ENCODE measurements around the gene LRP6. TPM values are rescaled to one million over a fixed set of nuclear protein-coding genes. Genes with fewer than 3 reads are reported as not detected.

The LRP6 gene
- total and polyA plus RNA-seq, 4 donors = 9.4 to 125 (median 26.8) TPM

DNA sequence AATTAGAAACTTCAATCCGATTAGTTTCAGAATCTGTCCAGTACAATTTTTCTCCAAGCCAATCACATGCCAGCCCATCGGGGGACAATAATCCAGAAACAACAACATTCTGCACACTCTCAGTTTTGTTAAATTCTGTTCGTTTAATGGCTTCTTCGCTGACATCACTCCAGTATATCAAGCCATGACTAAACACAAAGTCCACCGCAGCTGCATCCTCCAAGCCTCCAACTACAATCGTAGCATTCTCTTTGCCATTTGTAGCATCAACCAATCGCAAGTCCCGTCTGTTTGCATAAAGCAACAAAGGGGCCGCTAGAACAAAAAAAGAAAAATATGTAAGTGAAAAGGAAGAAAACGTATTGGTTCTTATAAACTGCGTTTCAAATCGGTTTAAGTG, 22.5 kb downstream of the LRP6 start:
- ATAC-seq (ENCODE audit: insufficient read depth, low FRiP score) (no peak), DNase-seq (no peak)
- peaks cover 0 to 15% (median 8%) of the 10 kb centered on the region in 5 donors for H3K4me1 ChIP-seq (ENCODE audit: control insufficient read depth in 5 of 5, insufficient read depth in 5 of 5, low read length in 5 of 5)
- no peaks in the 10 kb centered on the region for H3K27me3 ChIP-seq (ENCODE audit: control insufficient read depth in 3 of 3, insufficient read depth in 3 of 3, low read length in 2 of 3)
- H3K36me3 ChIP-seq (ENCODE audit: control insufficient read depth in 4 of 4, insufficient read depth in 4 of 4, low read length in 4 of 4) = peaks cover 0 to 9% (median 2%) of the 10 kb centered on the region in 4 donors
- H3K9me3 ChIP-seq (ENCODE audit: control insufficient read depth in 4 of 4, insufficient read depth in 3 of 4, low read length in 3 of 4) = no peaks in the 10 kb centered on the region
- H3K27ac ChIP-seq (ENCODE audit: low read depth in 1 of 2, low read length in 1 of 2) = no peak overlapping the region
- 95 to 97% methylated on average over 12 of the region's 12 CpGs for WGBS, 2 donors
- no peak overlapping the region for H3K4me3 ChIP-seq
- H3K9ac ChIP-seq (ENCODE audit: insufficient read depth in 1 of 2, low read length in 2 of 2) = no peak overlapping the region
- TF ChIP-seq, protein P1, sequence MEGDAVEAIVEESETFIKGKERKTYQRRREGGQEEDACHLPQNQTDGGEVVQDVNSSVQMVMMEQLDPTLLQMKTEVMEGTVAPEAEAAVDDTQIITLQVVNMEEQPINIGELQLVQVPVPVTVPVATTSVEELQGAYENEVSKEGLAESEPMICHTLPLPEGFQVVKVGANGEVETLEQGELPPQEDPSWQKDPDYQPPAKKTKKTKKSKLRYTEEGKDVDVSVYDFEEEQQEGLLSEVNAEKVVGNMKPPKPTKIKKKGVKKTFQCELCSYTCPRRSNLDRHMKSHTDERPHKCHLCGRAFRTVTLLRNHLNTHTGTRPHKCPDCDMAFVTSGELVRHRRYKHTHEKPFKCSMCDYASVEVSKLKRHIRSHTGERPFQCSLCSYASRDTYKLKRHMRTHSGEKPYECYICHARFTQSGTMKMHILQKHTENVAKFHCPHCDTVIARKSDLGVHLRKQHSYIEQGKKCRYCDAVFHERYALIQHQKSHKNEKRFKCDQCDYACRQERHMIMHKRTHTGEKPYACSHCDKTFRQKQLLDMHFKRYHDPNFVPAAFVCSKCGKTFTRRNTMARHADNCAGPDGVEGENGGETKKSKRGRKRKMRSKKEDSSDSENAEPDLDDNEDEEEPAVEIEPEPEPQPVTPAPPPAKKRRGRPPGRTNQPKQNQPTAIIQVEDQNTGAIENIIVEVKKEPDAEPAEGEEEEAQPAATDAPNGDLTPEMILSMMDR (IDR thresholded peaks at IDR 0.05; ENCODE audit: control extremely low read depth, extremely low read depth) = no peak

DNA sequence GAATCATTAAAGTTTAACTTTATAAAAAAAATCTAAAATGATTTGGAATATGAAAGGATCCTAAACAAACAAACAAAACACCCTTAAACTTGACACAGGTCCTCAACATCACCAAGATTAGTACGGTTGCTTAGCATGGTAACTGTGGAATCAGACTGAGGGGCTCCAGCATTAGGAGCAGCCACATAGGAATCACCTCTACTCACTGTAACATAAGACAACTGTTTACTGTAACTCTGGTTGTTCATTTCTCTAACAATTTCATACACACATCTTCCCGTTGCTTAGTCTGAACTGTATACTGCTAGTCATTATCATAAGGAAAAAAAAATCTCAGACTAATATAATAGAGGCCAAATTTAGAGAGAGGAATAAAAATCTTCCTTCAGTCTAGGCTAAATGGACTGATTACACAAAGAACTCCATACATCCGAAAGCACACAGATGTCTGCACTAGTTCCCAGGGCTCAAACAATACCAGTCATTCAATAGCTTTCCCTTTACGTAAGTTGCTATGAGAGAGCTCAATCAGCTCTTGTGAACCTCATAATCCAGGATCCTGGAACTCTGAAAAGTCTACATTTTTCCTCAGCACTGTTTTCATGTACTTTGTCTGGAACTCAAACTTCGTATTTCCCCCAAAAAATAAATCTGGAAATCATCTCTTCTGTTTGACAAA, 26.0 kb downstream of the LRP6 start:
- Histone ChIP-seq H3K9ac (ENCODE audit: insufficient read depth in 1 of 2, low read length in 2 of 2) (peak overlapping the region in 1 of 2 donors; percentile 54), H3K9me3 (ENCODE audit: control insufficient read depth in 4 of 4, insufficient read depth in 3 of 4, low read length in 3 of 4) (peaks cover 0 to 3% (median 0%) of the 10 kb centered on the region in 4 donors), H3K36me3 (ENCODE audit: control insufficient read depth in 4 of 4, insufficient read depth in 4 of 4, low read length in 4 of 4) (peaks cover 0 to 9% (median 2%) of the 10 kb centered on the region in 4 donors), H3K4me3 (no peak overlapping the region), H3K27me3 (ENCODE audit: control insufficient read depth in 3 of 3, insufficient read depth in 3 of 3, low read length in 2 of 3) (no peaks in the 10 kb centered on the region), H3K27ac (ENCODE audit: low read depth in 1 of 2, low read length in 1 of 2) (no peak overlapping the region), H3K4me1 (ENCODE audit: control insufficient read depth in 5 of 5, insufficient read depth in 5 of 5, low read length in 5 of 5) (peaks cover 0 to 12% (median 5%) of the 10 kb centered on the region in 5 donors)
- 67 to 80% methylated on average over 5 of the region's 5 CpGs for WGBS, 2 donors
- ATAC-seq (ENCODE audit: insufficient read depth, low FRiP score) (no peak), DNase-seq (peak in 2 of 3 donors; percentile 43 to 64)
- TF ChIP-seq, protein P1 (IDR thresholded peaks at IDR 0.05; ENCODE audit: control extremely low read depth, extremely low read depth) = no peak

DNA sequence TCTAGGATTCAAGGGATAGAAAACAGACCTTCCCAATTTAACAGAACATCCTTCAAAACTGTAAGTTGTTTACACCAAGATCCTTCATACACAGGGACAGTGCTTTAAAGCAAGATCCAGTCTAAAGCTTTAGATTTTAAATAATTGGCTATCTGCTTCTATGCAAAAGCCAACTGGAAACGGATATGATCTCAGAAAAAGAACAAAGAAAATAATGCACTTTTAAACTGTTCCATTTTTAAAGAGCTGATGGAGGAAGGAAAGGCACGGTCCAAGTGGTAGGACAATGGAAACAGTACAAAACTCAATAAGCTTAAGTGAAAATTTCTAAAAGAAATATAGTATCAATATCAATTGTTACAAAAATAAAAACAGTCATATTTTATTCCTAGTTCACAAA, 27.7 kb downstream of the LRP6 start:
- WGBS, 2 donors = 57 to 80% methylated on average over 2 of the region's 2 CpGs
- H3K27ac ChIP-seq (ENCODE audit: low read depth in 1 of 2, low read length in 1 of 2) = peak overlapping the region in 1 of 2 donors; percentile 21
- H3K9me3 ChIP-seq (ENCODE audit: control insufficient read depth in 4 of 4, insufficient read depth in 3 of 4, low read length in 3 of 4) = peaks cover 0 to 3% (median 0%) of the 10 kb centered on the region in 4 donors
- H3K36me3 ChIP-seq (ENCODE audit: control insufficient read depth in 4 of 4, insufficient read depth in 4 of 4, low read length in 4 of 4) = peaks cover 0 to 5% (median 2%) of the 10 kb centered on the region in 4 donors
- ATAC-seq (ENCODE audit: insufficient read depth, low FRiP score) (no peak), DNase-seq (no peak)
- H3K27me3 ChIP-seq (ENCODE audit: control insufficient read depth in 3 of 3, insufficient read depth in 3 of 3, low read length in 2 of 3) = no peaks in the 10 kb centered on the region
- H3K4me1 ChIP-seq (ENCODE audit: control insufficient read depth in 5 of 5, insufficient read depth in 5 of 5, low read length in 5 of 5) = peaks cover 0 to 12% (median 5%) of the 10 kb centered on the region in 5 donors
- no peak overlapping the region for H3K9ac ChIP-seq (ENCODE audit: insufficient read depth in 1 of 2, low read length in 2 of 2)
- no peak overlapping the region for H3K4me3 ChIP-seq
- TF ChIP-seq, protein P1 (IDR thresholded peaks at IDR 0.05; ENCODE audit: control extremely low read depth, extremely low read depth) = no peak

Measured in lung (tissue), 12 donors.